Measurements from ENCODE around the gene BCAN.
A peak's percentile ranks its signal among the peaks of the same experiment; 100 is the strongest.

The BCAN gene

DNA sequence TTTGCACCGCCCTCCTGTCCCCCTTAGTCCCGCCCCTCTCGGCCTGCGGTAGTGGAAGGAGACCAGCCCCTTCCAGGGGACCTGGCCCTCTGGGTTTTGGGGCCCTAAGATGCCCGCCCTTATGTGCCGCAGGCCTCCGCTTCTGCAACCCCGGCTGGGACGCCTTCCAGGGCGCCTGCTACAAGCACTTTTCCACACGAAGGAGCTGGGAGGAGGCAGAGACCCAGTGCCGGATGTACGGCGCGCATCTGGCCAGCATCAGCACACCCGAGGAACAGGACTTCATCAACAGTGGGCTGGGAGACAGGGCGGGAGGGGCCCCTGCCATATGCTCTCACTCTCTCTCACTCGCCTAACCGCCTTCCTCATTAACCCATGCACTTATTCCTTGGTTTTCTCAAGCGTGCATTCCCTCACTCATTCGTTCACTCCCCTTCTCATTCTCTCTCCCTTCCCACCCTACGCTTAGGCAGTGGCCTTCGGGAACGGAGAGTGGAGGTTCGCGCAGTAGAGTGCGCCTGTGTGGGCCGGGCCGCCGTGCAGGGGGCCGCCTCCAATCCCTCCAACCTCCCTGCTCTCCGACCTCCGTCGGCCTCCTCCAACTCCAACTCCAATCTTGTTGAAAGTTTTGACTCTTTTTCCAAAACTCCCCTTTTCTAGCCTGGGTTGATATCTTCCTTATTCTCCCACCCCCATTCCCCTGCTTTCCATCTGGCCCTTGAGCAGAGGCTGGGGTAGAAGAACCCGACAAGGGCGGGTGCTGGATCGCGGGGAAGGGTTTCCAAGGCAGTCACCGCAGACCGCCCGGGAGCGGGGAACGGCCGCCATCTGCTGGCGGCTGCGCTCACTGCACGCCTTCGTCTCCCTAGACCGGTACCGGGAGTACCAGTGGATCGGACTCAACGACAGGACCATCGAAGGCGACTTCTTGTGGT is 15.2 kb downstream of the BCAN start:
- DNase-seq (ENCODE audit: low read depth) = no peak
- H3K4me3 ChIP-seq (ENCODE audit: low read depth, low read length) = no peak overlapping the region
- TF ChIP-seq CTCF (IDR thresholded peaks at IDR 0.05; ENCODE audit: control insufficient read depth, extremely low read depth, insufficient read depth) = peak; percentile 98

- no peak for TF ChIP-seq CTCF (IDR thresholded peaks at IDR 0.05; ENCODE audit: control insufficient read depth, extremely low read depth, insufficient read depth)
- H3K4me3 ChIP-seq (ENCODE audit: low read depth, low read length) = no peak overlapping the region
- no peak for DNase-seq (ENCODE audit: low read depth)
Observed at GRCh38 chr1:156657741-156658319, 15.9 kb downstream of the BCAN start.

DNA sequence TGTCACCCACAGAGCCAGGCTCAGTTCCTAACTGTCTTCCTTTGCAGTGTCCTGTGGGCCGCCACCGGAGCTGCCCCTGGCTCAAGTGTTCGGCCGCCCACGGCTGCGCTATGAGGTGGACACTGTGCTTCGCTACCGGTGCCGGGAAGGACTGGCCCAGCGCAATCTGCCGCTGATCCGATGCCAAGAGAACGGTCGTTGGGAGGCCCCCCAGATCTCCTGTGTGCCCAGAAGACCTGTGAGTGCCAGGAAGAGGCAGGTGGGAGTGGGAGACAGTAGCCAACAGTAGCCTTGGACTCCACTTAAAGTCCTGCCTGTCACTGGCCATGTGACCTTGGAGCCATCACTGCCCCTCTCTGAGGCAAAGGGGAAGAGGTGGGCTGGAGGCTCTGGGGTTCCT is 16.6 kb downstream of the BCAN start:
- TF ChIP-seq CTCF (IDR thresholded peaks at IDR 0.05; ENCODE audit: control insufficient read depth, extremely low read depth, insufficient read depth) = no peak

DNA sequence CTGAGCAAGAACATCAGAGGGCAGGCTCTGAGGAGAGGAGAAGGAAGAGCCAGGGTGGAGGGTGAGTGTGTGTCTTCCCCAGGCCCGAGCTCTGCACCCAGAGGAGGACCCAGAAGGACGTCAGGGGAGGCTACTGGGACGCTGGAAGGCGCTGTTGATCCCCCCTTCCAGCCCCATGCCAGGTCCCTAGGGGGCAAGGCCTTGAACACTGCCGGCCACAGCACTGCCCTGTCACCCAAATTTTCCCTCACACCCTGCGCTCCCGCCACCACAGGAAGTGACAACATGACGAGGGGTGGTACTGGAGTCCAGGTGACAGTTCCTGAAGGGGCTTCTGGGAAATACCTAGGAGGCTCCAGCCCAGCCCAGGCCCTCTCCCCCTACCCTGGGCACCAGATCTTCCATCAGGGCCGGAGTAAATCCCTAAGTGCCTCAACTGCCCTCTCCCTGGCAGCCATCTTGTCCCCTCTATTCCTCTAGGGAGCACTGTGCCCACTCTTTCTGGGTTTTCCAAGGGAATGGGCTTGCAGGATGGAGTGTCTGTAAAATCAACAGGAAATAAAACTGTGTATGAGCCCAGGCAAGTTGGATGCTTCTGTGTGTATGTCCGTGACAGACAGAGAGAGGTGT is 17.1 kb downstream of the BCAN start:
- no peak overlapping the region for H3K4me3 ChIP-seq (ENCODE audit: low read depth, low read length)
- DNase-seq (ENCODE audit: low read depth) = no peak
- no peak for TF ChIP-seq CTCF (IDR thresholded peaks at IDR 0.05; ENCODE audit: control insufficient read depth, extremely low read depth, insufficient read depth)

More for the DNA sequence above, 16.6 kb downstream of the BCAN start:
- DNase-seq (ENCODE audit: low read depth) = no peak
- H3K4me3 ChIP-seq (ENCODE audit: low read depth, low read length) = no peak overlapping the region

DNA sequence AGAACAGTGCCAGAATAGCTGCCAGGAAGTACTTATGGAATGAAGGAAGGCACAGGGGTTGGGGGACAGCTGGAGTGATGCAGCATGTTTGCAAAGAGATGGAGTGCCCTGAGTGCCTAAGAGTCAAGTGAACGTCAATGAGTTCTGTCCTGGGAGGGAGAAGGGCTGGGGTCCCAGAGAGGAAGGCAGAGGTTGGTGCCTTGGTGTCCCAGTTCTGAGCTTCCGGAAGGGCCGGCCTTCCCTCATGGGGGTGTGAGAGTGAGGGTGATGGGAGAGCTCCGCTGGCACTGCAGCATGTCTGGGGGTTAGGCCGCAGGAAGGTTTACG is 17.7 kb downstream of the BCAN start:
- peak; percentile 2; the same call in 1 of the 2 replicates for TF ChIP-seq CTCF (IDR thresholded peaks at IDR 0.05; ENCODE audit: control insufficient read depth, extremely low read depth, insufficient read depth)
- no peak overlapping the region for H3K4me3 ChIP-seq (ENCODE audit: low read depth, low read length)
- no peak for DNase-seq (ENCODE audit: low read depth)

- peak overlapping the region; percentile 42 for H3K4me3 ChIP-seq (ENCODE audit: low read depth, low read length)
- peak; percentile 99 for TF ChIP-seq CTCF (IDR thresholded peaks at IDR 0.05; ENCODE audit: control insufficient read depth, extremely low read depth, insufficient read depth)
- peak; percentile 47 for DNase-seq (ENCODE audit: low read depth)
Observed at GRCh38 chr1:156659988-156660751, 18.3 kb downstream of the BCAN start.
